HG03095 (cell line): ENCODE results near the gene TGFBR2.
A peak's percentile ranks its signal among the peaks of the same experiment; 100 is the strongest.
"Not testable (repeated sequence)": the region's sequence is repeated elsewhere in the genome, so short reads cannot be mapped to it uniquely, and the experiment has no call there.

Experiments used
- ATAC-seq: cut with Tn5 transposase; IDR thresholded peaks from one replicate; pipeline ENCODE4 v1.9.1; 2021; ENCODE audit warnings: moderate library complexity; ENCODE audit not compliant: unreplicated experiment

Gene TGFBR2

DNA sequence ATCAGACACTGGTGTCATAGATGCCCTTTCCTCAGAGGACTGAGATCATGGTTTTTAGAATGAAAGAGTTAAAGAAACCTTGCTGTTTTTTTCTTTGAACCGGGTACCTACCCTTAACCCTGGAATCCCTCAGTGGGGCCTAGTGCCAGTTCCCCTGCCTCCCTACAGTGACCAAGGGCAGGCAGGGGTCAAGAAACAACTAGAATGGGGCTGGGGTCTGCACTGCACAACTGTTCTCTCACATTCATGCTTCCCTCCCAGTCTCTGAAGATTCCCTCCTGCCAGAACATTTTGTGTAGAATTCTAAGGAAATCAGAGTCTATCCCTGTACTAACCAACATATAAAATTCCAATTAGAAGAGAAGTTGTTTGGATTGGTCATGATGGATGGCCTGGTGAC is 47.9 kb downstream of the TGFBR2 start:
- ATAC-seq: no peak

DNA sequence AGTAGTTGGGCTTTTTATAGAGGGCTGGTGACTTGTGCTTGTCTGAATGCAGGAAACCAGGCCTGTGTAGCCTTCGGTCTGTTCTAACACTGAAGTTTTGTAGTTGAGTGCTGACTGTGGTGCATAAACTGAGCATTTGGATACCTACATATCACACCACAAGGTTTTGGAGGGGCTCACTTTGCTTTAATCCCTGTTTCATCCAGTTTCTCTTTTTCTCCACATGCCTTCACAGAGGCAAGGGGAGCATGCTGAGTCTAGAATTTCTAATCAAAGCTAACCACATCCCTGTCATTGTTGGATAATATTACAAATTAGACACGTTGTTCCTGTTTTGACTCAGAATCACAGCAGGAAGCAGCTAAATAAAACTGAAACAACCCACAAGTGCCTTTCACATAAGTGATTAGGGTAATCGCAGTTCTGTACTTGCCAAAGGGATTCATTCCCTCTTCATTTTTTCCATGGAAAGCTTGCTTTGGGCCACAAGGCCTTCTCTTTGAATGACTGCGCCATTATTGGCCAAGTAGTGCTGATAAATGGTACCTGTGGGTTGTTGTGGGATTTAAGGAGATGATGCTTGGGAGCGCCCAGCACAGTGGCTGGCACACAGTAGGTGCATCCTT is 48.9 kb downstream of the TGFBR2 start:
- no peak for ATAC-seq

DNA sequence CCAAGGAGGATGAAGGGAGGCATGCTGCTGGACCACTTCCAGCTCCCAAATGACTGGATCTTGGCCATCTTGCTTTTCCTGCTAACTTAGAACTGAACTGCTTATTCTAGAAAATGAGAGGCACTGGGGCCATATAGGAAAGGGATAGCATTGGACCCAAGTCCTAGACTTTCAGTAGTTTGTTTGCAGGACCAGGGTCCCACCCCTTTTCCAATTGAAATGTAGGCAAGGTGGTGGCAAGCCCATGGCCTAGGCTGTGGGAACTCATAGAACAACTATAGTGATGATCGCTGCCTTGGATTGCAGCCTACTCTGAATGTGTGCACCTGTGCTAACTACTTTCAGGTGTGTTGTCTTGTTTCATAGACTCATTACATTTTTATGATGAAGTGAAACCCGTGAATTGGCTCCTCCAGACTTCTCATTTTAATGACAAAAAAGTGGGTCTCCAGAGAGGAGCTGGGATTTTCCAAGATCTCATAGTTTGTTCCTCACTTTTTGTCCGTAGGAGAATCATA is 50.3 kb downstream of the TGFBR2 start:
- no peak for ATAC-seq

DNA sequence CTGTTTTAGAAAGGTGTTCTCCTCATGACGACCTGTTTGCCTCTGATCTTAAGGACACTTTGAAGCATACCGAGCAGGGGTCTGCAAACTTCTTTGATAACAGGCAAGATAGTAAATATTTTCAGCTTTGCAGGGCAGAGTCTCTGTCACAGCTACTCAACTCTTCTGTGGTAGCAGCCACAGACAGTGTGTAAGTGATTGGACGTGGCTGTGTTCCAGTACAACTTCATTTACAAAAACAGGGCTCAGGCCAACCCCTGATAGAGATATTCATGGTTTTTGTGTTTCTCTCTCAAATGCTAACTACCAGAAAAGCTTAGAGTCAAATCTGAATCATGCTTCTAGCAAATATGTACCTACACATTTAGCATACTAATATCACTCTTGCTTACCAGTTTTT is 51.5 kb downstream of the TGFBR2 start:
- peak; percentile 39 for ATAC-seq

DNA sequence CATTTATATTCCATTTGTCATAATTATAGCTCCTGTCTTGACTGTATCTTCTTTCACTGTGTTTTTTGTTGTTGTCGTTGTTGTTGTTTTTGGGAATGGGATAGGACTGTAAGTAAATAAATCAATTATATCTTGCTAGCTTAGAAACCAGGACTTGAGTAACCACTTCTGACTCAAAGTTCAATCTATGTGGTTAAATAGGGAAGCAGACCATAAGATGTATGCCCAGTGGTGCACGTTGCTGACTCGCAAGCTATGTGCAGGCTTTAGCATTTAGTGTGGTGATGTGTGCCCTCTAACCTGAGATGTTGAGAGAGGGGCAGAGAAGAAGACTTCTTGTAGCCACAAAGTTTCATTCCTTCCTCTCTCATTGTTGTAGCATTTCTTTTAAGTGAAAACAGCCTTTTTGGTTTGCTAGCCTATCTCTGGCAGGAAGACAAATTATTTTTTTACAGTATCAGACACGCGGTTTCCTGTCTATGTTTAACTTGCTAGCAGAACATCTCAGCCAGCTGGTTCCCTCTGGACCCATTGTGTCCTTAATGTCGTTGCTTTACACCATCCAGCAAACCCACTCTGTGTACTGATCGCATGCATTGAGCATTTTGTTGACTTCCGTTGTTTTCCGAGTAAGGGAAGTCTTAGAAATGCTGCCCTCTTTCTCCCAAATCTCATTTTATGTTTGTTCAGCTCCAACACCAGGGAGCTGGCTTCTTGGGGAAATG is 52.1 kb downstream of the TGFBR2 start:
- peak; percentile 79 for ATAC-seq

DNA sequence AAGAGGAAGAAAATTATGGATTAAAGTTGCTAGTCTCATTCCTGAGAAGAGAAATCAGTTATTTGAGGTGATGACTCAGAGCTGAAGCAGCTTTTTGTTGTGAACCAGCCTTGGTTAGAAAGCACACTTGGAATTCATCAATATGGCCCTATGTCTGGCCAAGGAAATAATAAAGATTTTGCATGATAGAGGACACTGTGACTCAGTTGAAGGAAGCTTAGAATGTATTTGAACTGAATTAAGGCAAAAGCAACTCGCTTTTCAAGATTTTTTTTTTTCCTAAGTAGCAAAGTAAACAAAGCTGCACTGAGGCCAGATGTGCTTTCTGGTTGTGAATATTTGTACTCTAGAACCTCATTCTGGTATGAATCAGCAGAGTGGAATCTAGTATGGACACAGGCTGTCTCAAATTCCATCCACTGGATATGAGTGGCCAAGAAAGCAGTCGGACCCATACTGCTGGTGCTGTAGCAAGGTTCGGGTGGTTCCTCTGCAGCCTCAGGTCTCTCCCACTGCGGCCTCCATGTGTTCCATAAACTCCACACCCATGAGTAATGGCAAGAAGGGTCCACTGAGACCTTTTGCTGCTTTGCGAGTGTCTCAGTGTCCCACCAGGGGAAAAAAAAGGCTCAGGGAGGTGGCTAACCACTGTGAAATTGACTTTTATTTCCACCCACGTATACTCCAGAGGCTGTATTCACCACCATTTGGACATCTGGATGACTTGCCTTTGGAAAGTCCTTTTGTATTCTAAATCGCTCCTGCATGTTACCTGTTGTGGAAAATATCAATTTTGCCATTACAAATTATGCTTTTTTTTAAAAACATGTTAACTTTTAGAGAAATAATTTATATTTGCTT is 53.1 kb downstream of the TGFBR2 start:
- ATAC-seq: no peak

DNA sequence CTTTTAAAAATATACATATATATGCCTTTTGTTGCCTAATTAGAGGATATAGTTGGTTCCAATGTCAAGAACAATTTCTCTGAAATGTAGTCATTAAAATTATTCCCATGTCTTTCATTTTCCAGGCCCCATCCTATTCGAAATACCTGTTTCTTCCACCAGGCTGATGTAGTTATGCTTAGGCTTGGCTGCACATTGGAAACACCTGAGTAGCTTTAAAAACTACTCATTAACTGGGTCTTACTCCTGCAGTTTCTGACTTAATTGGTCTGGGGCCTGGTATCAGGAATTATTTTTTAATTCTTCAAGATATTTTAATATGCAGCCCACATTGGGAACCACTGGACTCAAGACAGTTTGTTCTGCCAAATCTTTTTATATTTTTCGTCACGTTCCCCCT is 53.7 kb downstream of the TGFBR2 start:
- ATAC-seq: no peak

DNA sequence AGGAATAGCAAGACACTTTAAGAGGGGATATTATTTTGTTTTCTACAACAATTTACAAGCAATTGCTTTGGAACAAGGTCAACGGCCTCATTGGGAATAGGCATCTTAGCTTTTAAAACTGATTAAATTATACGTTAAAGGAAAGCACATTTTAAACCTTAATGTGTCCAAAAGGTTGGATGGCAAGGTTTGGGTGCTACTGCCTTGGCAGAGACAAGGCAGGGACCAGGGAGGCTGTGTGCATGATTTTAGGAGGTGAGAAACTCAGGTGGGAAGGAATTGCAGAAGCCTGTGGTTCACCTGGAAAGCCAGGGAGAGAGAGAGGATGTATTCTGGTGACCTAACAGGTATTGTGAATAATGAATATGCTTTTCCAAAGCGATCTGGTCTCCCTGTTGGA is 54.3 kb downstream of the TGFBR2 start:
- ATAC-seq: no peak

DNA sequence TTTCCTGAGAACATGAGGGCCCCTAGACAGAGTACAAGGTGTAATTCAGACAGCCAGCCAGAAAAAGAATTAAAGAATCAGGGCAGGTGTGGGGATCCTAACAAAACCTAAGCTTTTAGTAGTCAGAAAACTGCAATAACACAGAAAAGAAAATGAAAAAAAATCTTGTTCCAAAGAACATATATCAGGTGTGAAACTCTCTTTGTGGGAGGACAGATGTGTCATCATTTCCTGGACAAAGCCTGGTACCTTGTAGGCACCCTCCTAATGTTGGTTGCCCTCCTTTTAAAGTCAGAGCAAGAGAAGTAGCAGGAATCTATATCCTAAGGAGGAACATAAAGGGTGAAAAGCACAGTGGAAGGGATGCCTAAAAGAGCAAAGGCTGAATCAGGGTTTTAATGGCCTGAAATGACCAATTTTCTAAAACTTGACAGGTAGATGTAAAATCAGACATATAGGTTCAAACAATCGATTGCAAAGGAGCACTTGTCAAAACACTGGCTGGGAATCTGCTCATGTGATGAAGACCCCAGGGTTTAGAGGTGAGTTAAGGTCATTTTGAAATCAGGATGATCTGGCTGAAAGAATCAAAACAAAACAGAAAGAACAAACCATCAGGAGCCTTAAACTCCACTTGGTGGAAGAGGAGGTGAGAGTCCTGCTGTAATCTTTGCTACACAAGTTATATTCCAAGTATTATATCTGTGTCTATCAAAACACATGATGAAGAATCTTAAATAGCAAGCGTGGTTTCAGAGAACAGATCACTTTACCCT is 54.9 kb downstream of the TGFBR2 start:
- no peak for ATAC-seq

DNA sequence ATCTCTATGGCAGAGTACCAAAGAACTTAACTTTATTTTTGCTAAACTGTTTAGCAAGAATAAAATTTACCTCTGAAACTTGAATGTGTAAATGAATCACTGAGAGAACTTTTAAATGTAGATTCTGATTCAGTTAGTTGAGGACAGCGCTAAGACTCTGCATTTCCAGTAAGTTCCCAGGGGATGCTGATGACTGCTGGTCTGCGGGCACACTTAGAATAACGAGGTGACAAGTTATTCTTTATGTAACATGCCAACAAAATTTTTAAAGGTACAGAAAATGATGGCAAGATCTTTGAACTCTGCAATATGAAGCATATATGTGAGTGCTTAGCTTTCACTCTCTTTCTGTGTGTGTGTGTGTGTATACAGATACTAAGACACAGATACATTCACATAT is 56.4 kb downstream of the TGFBR2 start:
- ATAC-seq: no peak

DNA sequence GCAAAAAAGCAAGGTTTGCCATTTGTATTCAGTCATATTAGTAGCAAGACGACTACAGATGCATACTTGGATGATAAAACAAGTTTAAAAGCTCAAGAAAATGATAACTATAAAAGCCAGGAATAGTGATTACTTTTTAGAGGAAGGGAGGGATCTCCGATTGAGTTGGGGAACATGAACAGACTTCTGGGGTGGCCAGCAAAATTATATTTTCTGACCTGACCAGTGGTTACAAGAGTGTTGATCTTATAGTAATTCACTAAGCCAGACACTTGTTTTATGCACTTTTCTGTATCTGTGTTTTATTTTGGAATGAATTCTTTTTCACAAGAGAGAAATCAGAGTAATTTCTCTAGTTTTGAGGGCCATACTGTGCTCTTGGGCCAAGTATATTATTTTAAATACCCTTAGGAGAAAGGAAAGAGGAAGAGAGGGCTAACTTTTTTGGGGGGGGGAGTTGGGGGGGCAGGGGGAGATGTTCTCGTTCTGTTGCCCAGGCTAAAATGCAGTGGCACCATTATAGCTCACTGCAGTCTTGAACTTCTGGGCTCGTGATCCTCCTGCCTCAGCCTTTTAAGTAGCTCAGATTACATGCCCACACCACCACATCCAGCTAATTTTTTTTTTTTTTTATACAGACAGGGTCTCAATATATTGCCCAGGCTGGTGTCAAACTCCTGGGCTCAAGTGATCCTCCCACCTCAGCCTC is 57.3 kb downstream of the TGFBR2 start:
- no peak for ATAC-seq

DNA sequence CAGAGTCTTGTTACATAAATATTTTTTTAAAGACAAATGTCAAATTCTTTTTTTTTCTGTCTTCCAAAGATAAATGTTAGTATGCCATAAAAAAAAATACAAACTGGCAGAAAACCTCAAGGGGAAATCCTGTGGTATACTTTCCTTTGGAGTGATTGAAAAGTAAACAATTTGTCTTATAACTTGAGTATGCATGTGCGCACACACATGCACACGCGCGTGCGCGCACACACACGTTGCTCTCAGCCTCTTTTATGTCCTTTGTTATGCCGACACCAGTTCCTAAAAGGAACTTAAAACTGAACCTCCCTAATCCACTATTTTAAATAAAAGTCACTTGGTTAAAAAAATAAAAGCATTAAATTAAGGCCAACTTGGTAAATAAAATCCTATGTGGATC is 58.1 kb downstream of the TGFBR2 start:
- no peak for ATAC-seq

DNA sequence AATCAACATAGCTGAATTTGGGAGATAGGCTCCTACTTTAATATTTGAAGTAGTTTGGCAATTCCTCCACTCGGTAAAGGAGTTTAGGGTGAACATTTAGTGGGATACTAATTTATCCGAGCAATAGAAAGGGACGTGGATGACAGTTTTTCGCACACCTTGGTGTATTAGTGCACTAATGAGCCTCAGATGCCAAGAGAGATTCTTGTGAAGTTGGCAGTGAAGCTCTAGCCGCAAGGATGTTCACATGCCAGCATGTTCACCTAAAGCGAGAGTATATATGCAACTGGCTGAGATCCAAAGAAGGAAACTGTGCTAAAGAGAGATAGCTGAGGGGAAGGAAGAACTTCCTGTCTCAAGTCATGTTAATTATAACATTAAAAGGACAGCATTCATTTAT is 58.5 kb downstream of the TGFBR2 start:
- no peak for ATAC-seq

DNA sequence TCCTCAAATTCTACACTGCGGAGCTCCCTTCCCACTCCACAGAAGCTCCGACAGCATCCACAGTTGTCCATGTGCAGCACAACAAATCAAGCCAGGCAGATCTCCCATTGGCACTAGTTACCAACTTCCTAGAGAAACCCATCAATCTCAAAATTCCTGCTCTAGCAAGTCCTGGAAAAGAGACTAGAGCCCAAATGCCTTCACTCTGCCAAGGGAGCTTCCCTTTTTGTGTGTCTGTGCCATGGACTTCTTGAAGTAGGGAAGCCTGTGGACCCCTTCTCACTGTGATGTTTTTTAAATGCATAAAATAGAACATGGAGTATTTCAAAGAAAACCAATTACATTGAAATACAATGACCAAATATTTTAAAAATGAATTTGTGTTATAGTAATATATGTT is 59.1 kb downstream of the TGFBR2 start:
- no peak for ATAC-seq

DNA sequence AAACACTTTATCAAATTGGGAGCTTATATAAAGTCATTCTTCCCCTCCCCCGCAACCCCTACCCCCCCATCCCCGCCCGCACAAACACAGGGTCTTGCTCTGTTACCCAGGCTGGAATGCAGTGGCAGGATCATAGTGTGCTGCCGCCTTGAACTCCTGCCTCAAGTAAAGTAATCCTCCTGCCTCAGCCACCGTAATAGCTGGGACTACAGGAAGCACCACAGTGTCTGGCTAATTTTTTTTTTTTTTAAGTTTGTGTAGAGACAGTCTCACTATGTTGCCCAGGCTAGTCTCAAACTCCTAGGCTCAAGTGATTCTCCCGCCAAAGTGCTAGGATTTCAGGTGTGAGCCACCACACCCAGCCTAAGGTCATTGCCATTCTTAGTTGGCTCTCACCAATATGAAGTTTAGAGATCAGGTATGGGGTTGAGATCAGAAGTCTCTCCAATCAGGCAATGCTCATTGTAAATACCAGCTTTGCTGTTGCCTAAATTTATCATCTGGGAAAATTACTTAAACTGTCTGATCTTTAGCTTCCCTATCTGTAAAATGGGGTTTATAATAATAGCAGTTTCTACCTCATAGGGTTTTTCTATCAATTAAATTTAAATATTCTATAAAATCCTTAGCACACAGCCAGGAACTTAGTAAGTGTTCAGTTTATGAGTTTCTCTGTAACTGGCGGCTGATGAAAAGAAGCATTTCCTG is 60.3 kb downstream of the TGFBR2 start:
- no peak for ATAC-seq

DNA sequence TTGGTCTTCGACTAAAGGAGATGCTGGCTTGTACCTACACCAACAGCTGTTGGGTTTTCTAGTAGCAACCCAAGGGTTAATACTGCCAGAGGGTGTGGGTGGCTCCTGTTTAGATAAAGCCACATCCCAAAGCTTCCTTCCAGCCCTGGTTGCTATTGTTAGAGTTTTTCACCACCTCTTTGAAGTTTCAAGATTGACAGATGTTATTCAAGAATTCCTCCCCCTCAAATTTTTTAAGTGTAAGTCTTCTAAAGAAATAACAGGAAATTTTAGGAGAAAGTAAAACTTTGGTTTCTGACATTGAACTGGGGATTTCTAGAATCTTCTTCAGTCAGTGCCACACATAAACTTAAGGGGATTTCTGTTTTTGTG is 60.9 kb downstream of the TGFBR2 start:
- no peak for ATAC-seq

DNA sequence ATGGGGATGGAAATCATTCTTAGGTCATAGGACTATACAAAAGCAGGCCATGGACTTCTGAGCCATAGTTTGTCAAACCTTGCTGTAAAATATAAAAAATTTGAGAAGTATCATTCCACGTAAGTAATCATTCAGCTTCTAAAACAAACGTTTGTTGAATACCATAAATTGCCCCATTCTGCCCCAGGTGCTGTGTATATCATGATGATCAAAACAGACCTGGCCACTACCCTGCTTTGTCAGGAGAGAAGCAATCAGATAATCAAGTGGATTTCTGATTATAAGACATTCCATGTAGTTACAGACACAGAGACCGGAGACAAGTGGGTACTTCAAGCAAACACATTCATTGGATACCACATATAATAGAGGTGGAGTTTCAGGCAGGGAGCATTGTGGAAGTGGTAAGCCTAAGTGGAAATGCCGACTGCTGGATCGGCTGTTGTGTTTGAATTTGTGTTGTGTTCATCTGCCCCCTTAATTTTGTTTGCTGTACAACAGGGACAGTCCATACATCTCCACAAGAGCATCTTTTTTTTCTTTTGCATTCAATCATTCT is 61.7 kb downstream of the TGFBR2 start:
- ATAC-seq: no peak

DNA sequence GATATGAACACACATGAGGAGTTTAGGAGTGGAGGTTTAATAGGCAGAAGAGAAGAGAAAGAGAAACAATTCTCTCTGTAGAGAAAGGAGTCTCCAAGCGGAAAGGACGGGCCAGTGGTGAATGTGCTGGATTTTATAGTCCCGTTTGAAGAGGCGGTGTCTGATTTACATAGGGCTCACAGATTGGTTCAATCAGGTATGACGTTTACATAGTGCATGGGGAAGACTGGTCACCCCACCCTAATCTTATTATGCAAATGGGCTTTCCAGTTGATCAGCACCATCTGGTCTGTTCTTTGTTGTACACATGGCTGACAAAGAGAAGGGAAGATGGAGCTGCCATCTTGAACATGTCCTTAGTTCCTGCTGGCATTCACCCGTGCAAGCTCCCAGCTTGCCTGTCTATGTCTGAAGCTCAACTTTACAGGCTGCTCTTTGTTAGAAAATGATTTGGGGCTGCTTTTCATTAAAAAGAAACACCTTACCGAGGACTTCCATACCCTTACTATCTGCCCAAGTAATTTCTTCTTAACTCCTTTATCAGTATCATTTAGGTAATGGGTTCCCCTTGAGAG is 63.0 kb downstream of the TGFBR2 start:
- ATAC-seq: not testable (repeated sequence)

DNA sequence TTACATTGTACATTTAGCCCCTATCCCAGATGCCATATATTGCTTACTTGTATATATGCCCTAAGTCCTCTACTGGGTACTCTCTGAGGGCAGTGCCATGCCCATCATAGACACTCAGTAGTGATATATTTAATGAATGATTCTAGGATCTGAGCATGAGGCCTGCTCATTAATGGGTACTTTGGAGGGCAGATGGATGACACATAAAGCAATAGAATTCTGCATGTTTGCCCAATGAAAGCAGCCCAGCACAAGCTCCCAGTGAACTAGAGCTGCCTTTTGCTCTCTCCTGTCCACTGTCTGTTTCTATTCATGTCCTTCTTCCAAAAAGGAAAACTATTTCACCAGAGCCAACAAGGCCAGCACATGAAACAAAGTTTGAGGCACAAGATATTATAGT is 63.9 kb downstream of the TGFBR2 start:
- no peak for ATAC-seq
